Subcutaneous abdominal adipose tissue (tissue), 5 donors: Measurements from ENCODE around the gene ABCC10.

Source experiments
- H3K27ac ChIP-seq: one replicate; pipeline ENCODE4 v1.7.0; 2013; ENCODE audit warnings: low read depth, mild to moderate bottlenecking, inconsistent platforms, low read length, moderate library complexity
- H3K27me3 ChIP-seq, 5 donors: one replicate each; pipeline ENCODE4 v1.7.0; 2013; ENCODE audit warnings: low read length in 5 of 5, inconsistent platforms in 1 of 5; ENCODE audit not compliant: control insufficient read depth in 5 of 5, insufficient read depth in 4 of 5
- H3K36me3 ChIP-seq, 5 donors: one replicate each; pipeline ENCODE4 v1.7.0; 2013; ENCODE audit warnings: low read length in 5 of 5; ENCODE audit not compliant: control insufficient read depth in 5 of 5, insufficient read depth in 5 of 5
- H3K4me1 ChIP-seq, 5 donors: one replicate each; pipeline ENCODE4 v1.7.0; 2013; ENCODE audit warnings: low read length in 5 of 5, mild to moderate bottlenecking in 3 of 5, moderate library complexity in 1 of 5; ENCODE audit not compliant: control insufficient read depth in 5 of 5, insufficient read depth in 5 of 5
- H3K4me3 ChIP-seq, 5 donors: one replicate each; pipeline ENCODE4 v1.7.0; 2013; ENCODE audit warnings: low read length in 5 of 5, low read depth in 1 of 5
- H3K9ac ChIP-seq, 5 donors: one replicate each; pipeline ENCODE4 v1.7.0; 2013; ENCODE audit warnings: low read length in 5 of 5, mild to moderate bottlenecking in 4 of 5, moderate library complexity in 3 of 5
- H3K9me3 ChIP-seq, 5 donors: one replicate each; pipeline ENCODE4 v1.7.0; 2013; ENCODE audit warnings: low read length in 5 of 5; ENCODE audit not compliant: control insufficient read depth in 5 of 5
- donor health status: healthy.
- donor health status: healthy.
- donor health status: healthy.
- donor health status: healthy.
- donor health status: healthy.

ABCC10 gene

DNA sequence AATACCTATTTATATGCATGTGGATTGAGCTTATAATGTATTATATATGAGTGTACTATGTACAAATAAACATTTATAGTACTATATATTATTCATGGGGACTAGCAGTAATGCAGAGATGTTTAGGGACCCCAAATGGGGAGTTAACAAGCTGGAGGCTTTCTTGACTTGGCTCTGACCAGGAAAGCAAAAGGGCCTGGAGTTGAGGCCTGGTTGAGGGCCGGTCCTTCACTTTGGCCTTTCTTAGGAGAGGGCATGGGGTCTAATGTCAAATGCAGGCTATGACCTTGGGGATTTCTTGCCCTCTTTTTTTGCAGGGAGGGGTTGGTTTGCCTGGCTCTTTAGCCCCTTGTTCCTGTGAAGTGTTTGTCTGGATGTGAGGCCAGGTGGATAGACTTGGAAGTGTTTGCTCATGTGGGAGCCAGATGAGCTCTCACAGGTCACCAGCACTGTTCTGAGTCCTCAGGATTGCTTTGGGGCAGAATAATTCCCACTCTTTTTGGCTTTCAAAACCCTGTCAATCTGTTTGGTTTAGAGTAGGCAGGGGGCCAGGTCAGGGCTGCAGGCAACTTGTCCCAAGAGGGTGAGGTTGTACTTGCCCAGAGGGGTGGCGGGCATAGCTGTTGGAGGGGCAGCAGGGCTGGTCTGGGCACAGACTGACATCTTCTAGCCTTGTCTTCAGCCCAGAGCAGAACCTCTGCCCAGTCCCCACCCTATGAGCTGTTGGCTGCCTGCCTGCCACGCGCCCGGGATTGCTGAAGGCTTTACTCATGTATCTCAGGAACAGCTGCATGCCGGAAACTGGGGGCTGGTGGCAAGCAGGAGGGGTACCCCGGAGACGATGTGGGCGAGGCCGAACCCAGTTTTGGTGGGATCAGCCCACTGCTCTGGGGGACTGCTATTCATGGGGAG is 64.7 kb downstream of the ABCC10 start:
- no peak overlapping the region for H3K27ac ChIP-seq
- no peaks in the 10 kb centered on the region for H3K27me3 ChIP-seq
- no peaks in the 10 kb centered on the region for H3K9me3 ChIP-seq
- peaks cover 0 to 12% (median 3%) of the 10 kb centered on the region in 5 donors for H3K36me3 ChIP-seq
- H3K9ac ChIP-seq = peak overlapping the region in 1 of 5 donors; percentile 1
- peaks cover 4 to 23% (median 12%) of the 10 kb centered on the region in 5 donors for H3K4me1 ChIP-seq
- H3K4me3 ChIP-seq = no peak overlapping the region

DNA sequence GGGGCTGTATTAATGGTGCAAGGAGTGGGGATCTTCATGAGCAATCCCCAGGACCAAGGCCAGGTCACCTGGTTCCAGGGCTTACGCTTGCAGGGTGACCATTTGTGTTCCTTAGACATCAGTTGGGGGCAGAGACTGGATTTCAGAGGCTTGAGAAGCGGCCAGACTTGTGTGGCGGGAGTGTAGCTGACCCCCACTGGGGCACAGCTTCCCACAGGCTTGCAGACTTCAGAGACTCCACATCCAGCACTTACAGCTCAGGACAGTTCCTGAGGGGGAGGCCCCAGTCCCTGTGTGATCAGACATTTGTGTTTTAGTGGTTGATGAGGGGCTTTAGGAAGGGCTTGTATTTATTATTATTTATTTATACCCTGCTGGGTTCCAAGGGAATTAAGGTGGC is 65.3 kb downstream of the ABCC10 start:
- Histone ChIP-seq H3K9me3 (no peaks in the 10 kb centered on the region), H3K9ac (no peak overlapping the region), H3K27me3 (no peaks in the 10 kb centered on the region), H3K4me3 (no peak overlapping the region), H3K27ac (no peak overlapping the region), H3K36me3 (peaks cover 0 to 16% (median 10%) of the 10 kb centered on the region in 5 donors), H3K4me1 (peaks cover 4 to 26% (median 12%) of the 10 kb centered on the region in 5 donors)

DNA sequence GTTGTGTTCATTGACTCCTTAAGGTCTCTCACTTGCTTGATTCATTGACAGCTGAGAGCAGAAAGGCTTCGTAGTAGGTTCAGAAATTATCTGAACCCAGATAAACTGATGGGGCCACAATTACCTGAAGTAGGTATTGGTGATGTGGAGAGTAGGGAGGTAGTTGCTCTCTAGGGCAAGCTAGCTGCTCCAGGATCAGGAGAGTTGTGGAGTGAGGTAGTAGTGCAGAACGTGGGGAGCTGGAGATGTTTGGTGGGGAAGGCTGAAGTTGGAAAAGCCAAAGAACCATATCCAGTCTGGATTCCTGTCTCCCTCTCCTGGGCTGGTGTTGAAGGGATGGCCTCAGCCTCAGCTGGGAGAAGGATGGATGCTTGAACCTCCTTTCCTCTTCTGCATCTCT is 65.9 kb downstream of the ABCC10 start:
- Histone ChIP-seq H3K4me1 (peaks cover 4 to 26% (median 12%) of the 10 kb centered on the region in 5 donors), H3K27me3 (no peaks in the 10 kb centered on the region), H3K36me3 (peaks cover 0 to 21% (median 15%) of the 10 kb centered on the region in 5 donors), H3K9ac (no peak overlapping the region), H3K9me3 (no peaks in the 10 kb centered on the region), H3K4me3 (no peak overlapping the region), H3K27ac (no peak overlapping the region)

DNA sequence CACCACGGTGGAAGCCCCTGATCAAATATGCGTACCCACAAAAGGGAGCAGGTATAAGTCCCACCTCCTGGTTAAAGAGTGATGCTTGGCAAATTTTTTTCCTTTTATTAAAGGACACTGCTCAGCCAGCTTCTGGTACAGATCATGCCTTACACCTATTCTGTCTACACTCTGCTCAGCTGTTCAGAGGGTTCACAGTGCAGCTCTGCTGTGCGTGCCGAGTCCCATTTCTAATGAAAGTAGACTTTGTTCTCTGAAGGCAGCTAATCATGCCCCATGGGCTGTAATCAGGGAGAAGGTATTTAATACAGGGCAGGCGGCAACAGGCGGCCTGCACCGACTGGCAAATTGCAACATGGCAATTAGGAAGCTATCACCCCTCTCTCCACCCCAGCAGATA is 66.5 kb downstream of the ABCC10 start:
- Histone ChIP-seq H3K27ac (no peak overlapping the region), H3K4me1 (peaks cover 4 to 30% (median 12%) of the 10 kb centered on the region in 5 donors), H3K36me3 (peaks cover 0 to 27% (median 21%) of the 10 kb centered on the region in 5 donors), H3K9me3 (no peaks in the 10 kb centered on the region), H3K27me3 (no peaks in the 10 kb centered on the region), H3K4me3 (no peak overlapping the region), H3K9ac (no peak overlapping the region)

DNA sequence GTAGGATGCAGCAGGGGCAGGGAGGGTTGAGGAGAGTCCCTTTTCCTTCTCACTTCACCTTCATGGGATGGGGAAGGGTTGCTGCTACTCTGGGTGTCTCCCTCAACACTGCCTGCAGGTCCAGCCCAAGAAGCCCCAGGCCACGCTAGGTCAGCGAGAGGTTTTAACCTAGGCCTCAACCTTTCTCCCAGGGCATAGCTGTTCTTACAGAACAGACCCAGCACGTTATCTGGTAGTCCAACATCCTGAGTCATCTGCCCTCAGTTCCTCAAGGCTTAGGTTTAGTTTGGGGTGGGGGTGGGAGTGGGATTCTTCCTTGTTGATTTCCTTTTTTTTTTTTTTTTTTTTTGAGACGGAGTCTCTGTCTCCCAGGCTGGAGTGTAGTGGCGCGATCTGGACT is 67.0 kb downstream of the ABCC10 start:
- H3K36me3 ChIP-seq = peaks cover 0 to 31% (median 26%) of the 10 kb centered on the region in 5 donors
- H3K4me3 ChIP-seq = no peak overlapping the region
- H3K9ac ChIP-seq = no peak overlapping the region
- no peaks in the 10 kb centered on the region for H3K27me3 ChIP-seq
- no peak overlapping the region for H3K27ac ChIP-seq
- H3K4me1 ChIP-seq = peaks cover 5 to 35% (median 12%) of the 10 kb centered on the region in 5 donors
- H3K9me3 ChIP-seq = no peaks in the 10 kb centered on the region

DNA sequence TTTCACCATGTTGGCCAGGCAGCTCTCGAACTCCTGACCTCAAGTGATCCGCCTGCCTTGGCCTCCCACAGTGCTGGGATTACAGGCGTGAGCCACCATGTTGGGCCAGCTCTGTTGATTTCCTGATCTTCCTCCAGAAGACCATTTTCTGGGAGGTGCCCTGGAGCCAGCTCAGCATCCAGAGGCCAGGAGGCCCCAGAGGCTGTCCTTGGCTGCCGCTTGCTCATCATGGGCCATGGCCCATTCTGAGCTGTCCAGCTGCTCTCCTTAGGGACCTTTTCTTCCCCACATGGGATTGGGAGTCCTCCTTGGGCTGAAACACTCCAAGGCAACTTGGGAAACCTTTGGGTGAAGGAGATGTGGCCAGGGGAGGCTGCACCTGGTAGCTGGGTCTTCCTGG is 67.4 kb downstream of the ABCC10 start:
- no peak overlapping the region for H3K4me3 ChIP-seq
- no peaks in the 10 kb centered on the region for H3K9me3 ChIP-seq
- H3K9ac ChIP-seq = no peak overlapping the region
- peaks cover 2 to 31% (median 29%) of the 10 kb centered on the region in 5 donors for H3K36me3 ChIP-seq
- H3K27ac ChIP-seq = no peak overlapping the region
- no peaks in the 10 kb centered on the region for H3K27me3 ChIP-seq
- H3K4me1 ChIP-seq = peaks cover 5 to 40% (median 14%) of the 10 kb centered on the region in 5 donors

DNA sequence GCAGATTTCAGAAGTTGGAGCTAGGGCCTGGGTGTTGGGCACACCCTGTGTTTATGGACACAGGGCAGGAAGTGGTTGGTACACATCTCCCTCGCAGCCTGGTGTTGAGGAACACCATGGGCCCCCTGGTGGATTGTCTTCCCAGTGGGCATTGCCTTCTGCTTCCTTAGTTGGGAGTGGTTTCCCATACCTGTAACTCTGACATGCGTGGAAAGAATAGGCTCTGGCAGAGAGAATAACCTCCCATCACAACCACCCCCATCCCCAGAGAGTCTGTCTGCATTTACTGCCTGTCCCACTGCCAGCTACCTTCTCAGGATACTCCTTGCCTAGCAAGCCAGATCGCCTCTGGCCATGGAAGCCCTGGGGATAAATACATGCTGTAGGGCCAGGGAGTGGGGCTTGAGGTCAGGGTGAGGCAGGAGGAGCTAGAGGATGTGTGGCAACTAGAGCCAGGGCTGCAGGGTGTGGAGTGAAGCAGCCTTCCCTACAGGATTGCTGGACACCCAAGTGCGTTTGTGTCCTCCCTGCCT is 68.1 kb downstream of the ABCC10 start:
- no peak overlapping the region for H3K9ac ChIP-seq
- H3K4me3 ChIP-seq = no peak overlapping the region
- H3K4me1 ChIP-seq = peaks cover 5 to 46% (median 15%) of the 10 kb centered on the region in 5 donors
- peaks cover 2 to 35% (median 31%) of the 10 kb centered on the region in 5 donors for H3K36me3 ChIP-seq
- no peaks in the 10 kb centered on the region for H3K9me3 ChIP-seq
- H3K27me3 ChIP-seq = no peaks in the 10 kb centered on the region
- no peak overlapping the region for H3K27ac ChIP-seq

DNA sequence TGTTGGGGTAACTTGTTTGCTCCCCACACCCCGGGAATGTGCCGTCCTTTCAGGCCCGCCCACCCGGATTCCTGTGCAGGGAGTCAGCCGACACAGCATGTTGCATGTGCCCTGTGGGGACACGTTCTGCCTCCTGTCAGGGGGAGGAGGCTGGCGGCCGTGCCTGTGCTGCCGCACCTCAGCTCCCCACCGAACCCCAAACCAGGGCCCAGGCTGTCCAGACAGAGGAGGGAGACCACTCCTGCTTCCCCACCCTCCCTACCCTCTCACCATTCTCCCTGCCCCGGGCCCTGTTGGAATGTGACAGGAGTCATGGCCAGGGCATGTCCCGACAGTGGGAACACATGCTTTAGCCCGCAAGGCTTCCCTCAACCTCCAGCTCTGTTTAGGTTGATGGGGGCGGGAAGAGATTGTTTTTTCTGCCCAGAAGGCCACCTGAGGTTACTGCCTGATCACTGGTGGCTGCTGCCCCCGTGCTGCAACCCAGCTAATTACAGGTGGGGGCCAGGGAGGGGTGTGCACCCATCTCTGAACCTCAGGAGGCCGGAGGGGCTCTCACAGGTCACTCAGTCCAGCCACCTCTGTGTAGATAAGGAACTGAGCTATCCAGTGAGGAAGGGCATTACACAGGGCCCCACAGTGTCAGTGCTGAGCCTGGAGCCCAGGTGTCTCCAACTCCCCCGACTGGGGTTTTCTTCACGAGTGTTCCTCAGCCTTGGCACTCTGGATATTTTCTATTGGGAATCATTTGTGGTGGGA is 69.2 kb downstream of the ABCC10 start:
- Histone ChIP-seq H3K27me3 (no peaks in the 10 kb centered on the region), H3K36me3 (peaks cover 2 to 45% (median 41%) of the 10 kb centered on the region in 5 donors), H3K27ac (no peak overlapping the region), H3K9me3 (no peaks in the 10 kb centered on the region), H3K9ac (no peak overlapping the region), H3K4me3 (no peak overlapping the region), H3K4me1 (peaks cover 5 to 46% (median 15%) of the 10 kb centered on the region in 5 donors)

DNA sequence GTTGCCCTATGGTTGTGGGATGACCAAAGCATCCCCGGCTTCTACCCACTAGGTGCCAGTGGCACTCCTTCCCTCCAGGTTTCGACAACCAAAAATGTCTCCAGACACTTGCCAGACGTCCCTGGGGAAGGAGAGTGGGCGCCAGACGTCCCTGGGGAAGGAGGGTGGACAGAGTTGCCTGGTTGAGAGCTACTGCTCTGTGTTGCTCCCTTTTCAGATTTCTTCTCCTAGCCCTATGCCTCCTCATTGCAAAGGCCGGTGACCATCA is 69.7 kb downstream of the ABCC10 start:
- Histone ChIP-seq H3K9me3 (no peaks in the 10 kb centered on the region), H3K9ac (no peak overlapping the region), H3K36me3 (peaks cover 2 to 50% (median 46%) of the 10 kb centered on the region in 5 donors), H3K4me1 (peaks cover 5 to 42% (median 10%) of the 10 kb centered on the region in 5 donors), H3K4me3 (no peak overlapping the region), H3K27me3 (no peaks in the 10 kb centered on the region), H3K27ac (no peak overlapping the region)

DNA sequence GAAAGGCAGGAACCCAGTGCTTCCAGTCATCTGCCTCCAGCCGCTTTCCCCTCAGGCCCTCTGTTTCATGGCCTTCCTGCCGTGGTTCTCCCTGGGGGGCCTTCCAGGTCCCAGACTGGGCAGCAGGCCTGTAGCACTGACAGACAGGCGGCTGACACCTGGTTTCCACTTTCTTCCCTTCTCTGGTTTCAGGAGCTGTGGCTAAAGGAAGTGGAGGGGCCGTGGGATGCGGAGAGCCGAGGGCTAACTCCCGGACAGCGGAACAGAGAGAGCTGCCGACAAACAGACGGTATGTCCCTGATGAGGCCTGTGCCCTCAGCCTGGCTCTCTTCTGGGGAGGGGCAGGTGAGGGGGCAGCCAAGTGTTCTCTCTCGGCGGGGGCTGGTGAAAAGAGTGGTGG is 70.3 kb downstream of the ABCC10 start:
- Histone ChIP-seq H3K9ac (no peak overlapping the region), H3K36me3 (peaks cover 2 to 56% (median 52%) of the 10 kb centered on the region in 5 donors), H3K4me1 (peaks cover 1 to 36% (median 4%) of the 10 kb centered on the region in 5 donors), H3K9me3 (no peaks in the 10 kb centered on the region), H3K27ac (no peak overlapping the region), H3K27me3 (no peaks in the 10 kb centered on the region), H3K4me3 (no peak overlapping the region)
